HG02678 (cell line): ENCODE measurements around the gene OR2L3.
"Not testable (repeated sequence)": the region's sequence is repeated elsewhere in the genome, so short reads cannot be mapped to it uniquely, and the experiment has no call there.

ENCODE experiments used
- ATAC-seq: cut with Tn5 transposase; IDR thresholded peaks from one replicate; pipeline ENCODE4 v1.9.1; 2021; ENCODE audit warnings: mild to moderate bottlenecking, moderate library complexity; ENCODE audit not compliant: unreplicated experiment

The OR2L3 gene, protein sequence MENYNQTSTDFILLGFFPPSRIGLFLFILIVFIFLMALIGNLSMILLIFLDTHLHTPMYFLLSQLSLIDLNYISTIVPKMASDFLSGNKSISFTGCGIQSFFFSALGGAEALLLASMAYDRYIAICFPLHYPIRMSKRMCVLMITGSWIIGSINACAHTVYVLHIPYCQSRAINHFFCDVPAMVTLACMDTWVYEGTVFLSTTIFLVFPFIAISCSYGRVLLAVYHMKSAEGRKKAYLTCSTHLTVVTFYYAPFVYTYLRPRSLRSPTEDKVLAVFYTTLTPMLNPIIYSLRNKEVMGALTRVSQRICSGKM

DNA sequence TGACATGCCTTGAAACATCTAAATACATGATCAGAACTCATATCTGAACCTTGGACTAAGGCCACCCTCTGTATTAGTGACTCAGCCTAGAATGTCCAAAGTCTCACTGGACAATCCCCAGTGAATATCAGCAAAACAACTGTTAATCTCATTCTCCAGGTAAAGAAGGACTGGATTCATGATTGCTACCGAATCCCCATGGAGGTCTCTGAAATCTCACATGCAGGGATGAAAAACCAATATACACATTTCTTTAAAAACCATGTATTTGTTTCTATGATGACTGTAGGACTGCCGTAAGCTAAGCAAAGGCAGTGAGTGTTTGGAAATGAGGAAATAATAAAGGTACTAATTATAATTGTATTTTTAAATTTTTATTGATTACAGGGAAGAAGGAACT is at the start of gene OR2L3:
Gene OR2L3, plus strand, starts transcription at position 301 of the 400 bp plus-strand sequence. CDS start 13,846 bp downstream, outside the sequence.
- ATAC-seq: no peak

DNA sequence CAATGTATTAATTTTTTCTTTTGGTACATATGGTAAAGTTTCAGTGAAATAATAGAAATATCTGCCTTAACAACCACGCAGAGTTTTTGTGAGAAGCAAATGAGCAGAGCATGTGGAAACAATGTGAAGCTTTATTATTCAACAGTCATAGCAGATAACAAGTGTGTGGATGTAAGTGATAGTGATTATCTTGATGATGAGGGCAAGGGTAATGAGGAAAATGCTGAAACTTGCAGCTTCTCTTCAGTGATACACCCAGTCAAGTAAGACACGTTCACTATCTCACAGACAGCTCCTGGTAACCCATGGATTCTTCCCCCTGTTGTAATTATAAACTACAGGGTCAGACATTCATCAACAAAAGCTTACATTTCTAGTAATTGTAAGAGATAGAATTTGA is 47.8 kb upstream of the OR2L3 start:
- no peak for ATAC-seq

DNA sequence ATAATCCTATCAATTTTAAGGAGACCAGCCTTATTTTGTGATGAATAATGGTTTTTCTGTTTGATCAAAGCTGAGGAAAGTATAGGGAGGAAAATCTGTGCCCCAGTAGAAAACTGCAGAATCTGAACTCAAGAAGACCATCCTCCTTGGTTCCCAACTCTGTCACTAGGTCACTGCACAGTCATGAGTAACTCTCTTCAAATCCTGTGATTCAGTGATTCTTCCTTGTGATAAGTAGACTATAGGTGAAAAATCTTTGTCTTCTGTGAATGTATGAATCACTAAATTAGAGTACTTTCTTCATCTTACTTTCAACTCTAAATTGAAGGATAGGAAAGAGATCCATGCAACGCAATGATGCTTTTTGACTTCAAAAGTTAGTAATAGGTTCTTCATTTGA is 46.5 kb upstream of the OR2L3 start:
- no peak for ATAC-seq

DNA sequence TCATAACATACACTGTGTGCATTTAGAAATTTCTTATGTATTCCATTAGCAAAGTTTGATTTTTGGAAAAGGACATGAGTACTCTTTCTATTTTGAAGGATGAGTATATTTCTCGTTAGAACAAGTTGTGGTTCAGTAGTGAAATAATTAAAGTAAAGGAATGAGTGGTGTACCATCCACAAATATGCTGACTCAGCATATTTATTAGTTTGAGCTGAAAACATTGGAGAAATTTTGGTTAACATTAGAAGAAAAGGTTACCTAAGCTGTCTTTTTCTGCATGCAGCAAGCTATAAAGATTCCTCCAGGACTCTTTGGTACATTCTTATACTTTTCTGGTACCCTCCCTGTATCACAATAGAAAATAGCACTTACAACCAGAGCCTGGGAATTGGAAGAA is 38.9 kb upstream of the OR2L3 start:
- no peak for ATAC-seq

DNA sequence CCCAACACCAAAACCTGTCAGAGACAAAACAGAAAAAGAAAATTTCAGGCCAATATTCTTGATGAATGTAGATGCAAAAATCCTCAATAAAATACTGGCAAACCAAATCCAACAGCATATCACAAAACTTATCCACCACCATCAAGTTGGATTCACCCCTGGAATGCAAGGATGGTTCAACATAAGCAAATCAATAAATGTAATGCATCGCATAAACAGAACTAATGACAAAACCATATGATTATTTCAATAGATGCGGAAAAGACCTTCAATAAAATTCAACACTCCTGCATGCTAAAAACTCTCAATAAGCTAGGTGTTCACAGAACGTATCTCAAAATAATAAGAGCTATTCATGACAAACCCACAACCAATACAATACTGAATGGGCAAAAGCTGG is 37.0 kb upstream of the OR2L3 start:
- ATAC-seq: no peak

DNA sequence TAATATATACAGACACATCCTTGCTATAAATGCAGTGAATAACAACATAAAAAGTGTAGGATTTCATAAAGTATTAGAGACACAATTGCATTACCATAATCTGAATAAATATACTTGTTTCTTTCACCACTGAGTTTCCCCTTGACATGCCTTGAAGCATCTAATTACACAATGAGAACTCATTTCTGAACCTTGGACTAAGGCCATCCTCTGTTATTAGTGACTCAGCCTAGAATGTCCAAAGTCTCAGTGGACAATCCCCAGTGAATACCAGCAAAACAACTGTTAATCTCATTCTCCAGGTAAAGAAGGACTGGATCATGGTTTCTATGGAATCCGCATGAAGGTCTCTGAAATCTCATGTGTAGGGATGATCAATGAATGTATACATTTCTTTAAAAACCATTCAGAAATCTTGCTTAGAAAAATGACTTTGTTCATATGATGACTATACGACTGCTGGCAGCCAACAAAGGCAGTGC is 33.4 kb upstream of the OR2L3 start, which contains the start of gene OR2L5:
Gene OR2L5, plus strand, starts transcription at position 432 of the 482 bp plus-strand sequence. CDS start 8,288 bp downstream, outside the sequence.
- no peak for ATAC-seq

DNA sequence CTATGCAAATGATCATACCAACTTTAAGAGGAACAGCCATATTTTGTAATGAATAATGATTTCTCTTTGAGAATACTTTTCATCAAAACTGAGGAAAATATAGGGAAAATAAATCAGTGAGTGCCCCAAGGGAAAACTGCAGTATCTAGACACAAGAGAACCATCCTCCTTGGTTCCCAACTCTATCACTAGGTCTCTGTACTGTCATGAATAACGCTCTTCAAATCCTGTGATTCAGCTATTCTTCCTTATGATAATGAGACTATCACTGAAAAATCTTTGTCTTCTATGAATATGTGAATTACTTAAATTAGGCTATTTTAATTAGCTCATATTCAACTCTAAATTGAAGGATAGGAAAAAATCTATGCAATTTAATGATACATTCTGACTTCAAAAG is 30.8 kb upstream of the OR2L3 start:
- ATAC-seq: no peak

DNA sequence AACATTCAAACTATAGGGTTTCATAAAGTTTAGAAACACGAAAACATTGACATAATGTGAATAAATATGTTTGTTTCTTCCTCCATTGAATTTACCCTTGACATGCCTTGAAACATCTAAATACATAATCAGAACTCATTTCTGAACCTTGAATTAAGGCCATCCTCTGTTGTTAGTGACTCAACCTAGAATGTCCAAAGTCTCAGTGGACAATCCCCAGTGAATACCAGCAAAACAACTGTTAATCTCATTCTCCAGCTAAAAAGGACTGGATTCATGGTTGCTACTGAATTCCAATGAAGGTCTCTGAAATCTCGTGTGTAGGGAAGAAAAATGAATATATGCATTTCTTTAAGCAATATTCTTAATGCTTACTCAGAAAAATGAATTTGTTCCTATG is 16.9 kb upstream of the OR2L3 start, which contains the start of gene OR2L2:
Gene OR2L2, plus strand, starts transcription at position 301 of the 400 bp plus-strand sequence. CDS start 8,198 bp downstream, outside the sequence.
- no peak for ATAC-seq

DNA sequence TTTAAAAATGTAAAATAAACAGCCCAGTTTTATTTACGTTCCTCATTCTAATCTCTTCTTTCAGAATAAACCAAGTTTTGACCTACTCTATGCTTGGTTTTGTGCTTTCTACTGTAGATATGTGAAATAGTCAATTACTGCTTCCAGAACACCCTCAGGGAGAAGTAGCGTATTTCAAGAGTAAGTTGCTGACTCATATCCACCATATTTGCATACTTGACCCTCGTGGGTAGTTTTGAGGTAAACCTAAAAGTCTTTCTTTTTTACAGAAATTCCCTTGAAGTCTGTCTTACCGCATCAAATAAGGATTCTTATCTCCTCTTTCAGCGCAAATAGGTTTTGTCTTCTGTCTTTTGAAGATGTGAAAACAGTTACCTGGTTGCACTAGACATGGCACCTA is 1.4 kb upstream of the OR2L3 start:
- no peak for ATAC-seq

DNA sequence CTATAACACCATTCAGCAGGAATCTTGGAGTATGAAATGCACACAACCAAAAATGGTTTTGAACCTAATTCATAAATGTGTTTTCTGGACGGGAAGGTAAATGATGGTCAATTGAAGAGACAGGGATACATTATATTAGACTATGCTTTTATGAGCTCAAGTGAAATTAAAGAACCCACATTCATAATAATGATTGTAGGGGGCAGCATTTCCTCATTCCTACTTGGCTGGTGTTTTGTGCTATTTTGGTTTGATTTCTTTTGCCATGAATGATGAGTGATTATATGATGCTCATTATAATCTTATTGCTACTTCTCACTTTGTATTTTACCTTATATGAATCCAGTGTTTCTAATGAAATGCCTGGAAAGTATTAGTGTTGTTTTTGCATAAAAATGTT is 372 bp downstream of the OR2L3 start:
- no peak for ATAC-seq

DNA sequence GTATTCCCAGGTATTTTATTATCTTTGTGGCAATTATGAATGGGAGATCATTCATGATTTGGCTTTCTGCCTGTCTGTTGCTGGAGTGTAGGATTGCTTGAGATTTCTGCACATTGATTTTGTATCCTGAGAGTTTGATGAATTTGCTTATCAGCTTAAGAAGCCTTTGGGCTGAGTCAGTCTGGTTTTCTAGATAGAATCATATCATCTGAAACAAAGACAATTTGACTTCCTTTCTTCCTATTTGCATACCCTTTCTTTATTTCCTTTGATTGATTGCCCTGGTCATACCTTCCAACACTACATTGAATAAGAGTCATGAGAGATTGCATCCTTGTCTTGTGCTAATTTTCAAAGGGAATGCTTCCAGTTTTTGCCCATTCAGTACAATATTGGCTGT is 8.0 kb downstream of the OR2L3 start:
- no peak for ATAC-seq

DNA sequence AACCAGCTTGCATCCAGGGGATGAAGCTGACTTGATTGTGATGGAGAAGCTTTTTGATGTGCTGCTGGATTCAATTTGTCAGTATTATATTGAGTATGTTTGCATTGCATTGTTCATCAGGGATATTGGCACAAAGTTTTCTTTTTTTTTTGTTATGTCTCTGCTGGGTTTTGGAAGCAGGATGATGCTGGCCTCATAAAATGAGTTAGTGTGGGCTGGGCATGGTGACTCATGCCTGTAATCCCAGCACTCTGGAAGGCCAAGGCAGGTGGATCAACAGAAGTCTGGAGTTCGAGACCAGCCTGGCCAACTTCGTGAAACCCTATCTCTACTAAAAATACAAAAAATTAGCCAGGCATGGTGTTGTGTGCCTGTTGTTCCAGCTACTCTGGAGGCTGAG is 8.6 kb downstream of the OR2L3 start:
- ATAC-seq: no peak

DNA sequence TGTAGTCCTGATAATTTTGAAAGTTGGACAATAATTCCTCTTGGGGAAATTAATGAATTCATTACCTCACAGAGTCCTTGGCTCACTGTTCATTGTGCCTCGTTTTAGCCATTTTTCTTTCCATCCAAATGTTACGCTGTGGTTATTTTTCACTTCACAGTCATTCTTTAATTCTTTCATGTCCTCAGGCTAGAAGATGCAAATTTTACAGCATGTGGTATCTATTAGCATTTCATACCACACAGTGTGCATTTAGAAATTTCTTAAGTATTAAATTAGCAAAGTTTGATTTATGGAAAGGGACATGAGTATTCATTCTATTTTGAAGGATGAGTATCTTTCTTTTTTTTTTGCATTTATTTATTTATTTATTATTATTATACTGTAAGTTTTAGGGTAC is 18.4 kb downstream of the OR2L3 start:
- no peak for ATAC-seq

DNA sequence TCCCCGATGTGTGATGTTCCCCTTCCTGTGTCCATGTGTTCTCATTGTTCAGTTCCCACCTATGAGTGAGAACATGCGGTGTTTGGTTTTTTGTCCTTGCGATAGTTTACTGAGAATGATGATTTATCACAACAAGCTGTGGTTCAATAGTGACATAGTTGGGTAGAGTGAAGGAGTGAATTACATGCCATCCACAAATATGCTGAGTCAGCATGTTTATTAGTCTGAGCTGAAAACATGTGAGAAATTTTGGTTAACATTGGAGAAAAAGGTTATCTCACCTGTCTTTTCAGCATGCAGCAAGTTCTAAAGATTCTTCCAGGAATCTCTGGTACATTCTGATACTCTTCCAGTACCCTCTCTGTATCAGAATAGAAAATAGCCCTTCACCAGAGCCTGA is 19.0 kb downstream of the OR2L3 start:
- no peak for ATAC-seq

DNA sequence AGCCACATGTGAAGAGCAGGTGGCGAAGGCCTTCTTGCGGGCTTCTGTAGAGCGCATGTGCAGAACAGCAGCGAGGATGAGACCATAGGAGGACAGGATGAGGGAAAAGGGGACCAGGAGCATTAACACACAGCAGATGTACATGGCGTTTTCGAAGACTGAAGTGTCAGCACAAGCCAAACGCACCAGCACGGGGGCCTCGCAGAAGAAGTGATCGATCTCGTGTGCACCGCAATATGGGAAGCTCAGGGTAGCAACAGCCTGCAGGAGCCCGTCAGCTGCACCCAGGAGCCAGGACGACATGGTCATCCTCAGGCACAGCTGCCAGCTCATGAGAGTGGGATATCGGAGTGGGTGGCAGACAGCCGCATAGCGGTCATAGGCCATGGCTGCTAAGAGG is 37.2 kb downstream of the OR2L3 start:
- not testable (repeated sequence) for ATAC-seq

DNA sequence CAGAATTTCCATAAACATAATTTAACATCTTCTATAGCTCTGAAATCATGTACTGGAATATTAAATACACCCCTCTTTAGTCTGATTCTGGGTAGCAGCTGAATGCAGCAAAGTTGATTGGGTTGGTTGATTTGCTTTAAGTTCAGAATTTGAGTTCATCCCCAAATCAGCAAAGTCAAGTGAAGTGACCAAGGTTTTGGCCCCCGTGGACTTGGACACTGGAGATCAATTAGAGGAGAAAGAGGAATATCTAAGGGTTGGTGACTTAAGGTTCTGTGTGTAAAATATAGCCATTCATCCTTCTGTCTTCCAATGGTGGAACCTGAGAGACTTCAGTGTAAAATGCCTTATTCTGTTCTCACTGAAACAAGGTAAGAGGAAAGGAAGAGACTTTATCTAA is 48.2 kb downstream of the OR2L3 start, which contains the start of gene OR2L13:
Gene OR2L13, plus strand, starts transcription at position 301 of the 400 bp plus-strand sequence. CDS start 4,192 bp downstream, outside the sequence.
- ATAC-seq: no peak

DNA sequence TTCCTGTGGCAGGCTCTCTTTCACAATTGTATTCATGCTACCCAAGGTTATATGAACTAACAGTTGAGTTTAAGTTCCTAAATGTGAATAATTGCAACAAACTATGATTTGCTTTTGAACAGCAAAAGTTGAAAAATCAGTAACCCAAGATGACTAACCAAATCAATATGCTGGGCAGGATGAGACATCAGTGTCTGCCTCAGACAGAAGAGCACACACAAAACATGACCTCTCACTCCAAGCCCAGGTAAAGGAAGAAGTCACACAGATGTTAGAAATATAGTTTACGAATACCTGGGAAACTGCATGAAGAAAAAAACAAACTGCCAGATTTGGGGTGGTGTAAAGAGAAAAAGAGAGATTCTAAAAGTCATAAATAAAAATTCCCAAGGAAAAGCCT is 51.9 kb downstream of the OR2L3 start:
- no peak for ATAC-seq

DNA sequence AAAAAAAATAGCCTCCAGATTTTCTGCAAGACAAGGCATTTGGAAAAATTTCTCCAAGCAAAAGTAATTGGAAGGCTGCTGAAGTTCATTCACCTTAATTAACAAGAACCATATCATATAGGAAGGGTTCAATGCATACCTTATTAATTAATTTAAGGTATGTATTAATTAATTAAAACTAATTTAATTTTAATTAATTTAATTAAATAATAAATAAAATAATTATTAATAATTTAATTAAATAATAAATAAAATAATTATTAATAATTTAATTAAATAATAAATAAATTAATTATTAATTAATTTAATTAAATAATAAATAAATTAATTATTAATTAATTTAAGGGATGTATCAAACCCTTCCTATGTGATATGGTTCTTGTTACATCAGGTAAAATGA is 56.2 kb downstream of the OR2L3 start:
- no peak for ATAC-seq

DNA sequence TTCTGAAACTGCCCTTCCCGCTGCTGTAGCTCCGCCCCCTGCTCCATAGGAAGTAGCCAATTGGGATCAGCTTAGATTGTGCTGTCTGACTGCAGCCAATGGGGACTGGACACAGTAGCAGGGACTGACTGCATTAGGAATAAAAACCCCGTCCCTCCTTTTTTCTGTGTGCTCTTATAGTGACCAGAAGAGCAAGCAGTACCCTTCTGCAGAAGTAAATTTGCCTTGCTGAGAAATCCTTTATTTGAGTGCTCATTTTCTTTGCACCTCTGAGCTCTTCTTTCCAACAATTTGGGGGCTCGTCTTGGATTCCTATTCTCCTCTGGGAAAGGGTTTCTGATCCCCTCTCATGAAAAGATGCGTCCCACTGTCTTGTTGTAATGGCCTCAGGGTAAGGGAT is 64.5 kb downstream of the OR2L3 start:
- no peak for ATAC-seq
